Measurements from ENCODE around the gene DNAJC22. TPM values are rescaled to one million over a fixed set of nuclear protein-coding genes. Genes with fewer than 3 reads are reported as not detected.
"Not testable (repeated sequence)": the region's sequence is repeated elsewhere in the genome, so short reads cannot be mapped to it uniquely, and the experiment has no call there.

The DNAJC22 gene
- polyA plus RNA-seq, 1 of the 3 experiments (the other 2 are of a cell fraction), result 4.5 TPM

GRCh38 chr12:49310451-49311000 is 36.2 kb upstream of the DNAJC22 start:
- H3K4me2 ChIP-seq; H3K9ac ChIP-seq; H3K4me3 ChIP-seq (ENCODE audit: low read depth in 2 of 2, low read length in 1 of 2); H4K20me1 ChIP-seq (ENCODE audit: insufficient read depth); DNase-seq; H3F3A ChIP-seq (replicated peaks; ENCODE audit: insufficient read depth); H3K36me3 ChIP-seq (replicated peaks in 1 of 2; ENCODE audit: control insufficient read depth in 1 of 2, insufficient read depth in 2 of 2, low read length in 1 of 2); H3K4me1 ChIP-seq (ENCODE audit: control insufficient read depth in 1 of 2, insufficient read depth in 2 of 2, low read depth in 1 of 2, low read length in 1 of 2); H3K9me2 ChIP-seq; H3K27ac ChIP-seq (ENCODE audit: low read depth in 2 of 2, low read length in 1 of 2); POLR2A ChIA-PET; H3K9me3 ChIP-seq; H2AFZ ChIP-seq (ENCODE audit: low read depth); H3K79me2 ChIP-seq (ENCODE audit: insufficient read depth); H3K27me3 ChIP-seq (ENCODE audit: insufficient read depth); CTCF ChIA-PET: not testable (repeated sequence)
- WGBS (ENCODE audit: low lambda C conversion rate), result 44% methylated on average over 3 of the region's 3 CpGs

- Histone ChIP-seq H2AFZ (ENCODE audit: low read depth) (no peak overlapping the region), H3K9me3 (no peaks in the 10 kb centered on the region), H3K79me2 (ENCODE audit: insufficient read depth) (no peaks in the 10 kb centered on the region), H3K4me3 (ENCODE audit: low read depth in 2 of 2, low read length in 1 of 2) (no peak overlapping the region), H3K9ac (no peak overlapping the region), H3K27ac (ENCODE audit: low read depth in 2 of 2, low read length in 1 of 2) (no peak overlapping the region), H3K9me2 (no peaks in the 10 kb centered on the region), H3K27me3 (ENCODE audit: insufficient read depth) (no peaks in the 10 kb centered on the region), H3F3A (replicated peaks; ENCODE audit: insufficient read depth) (no peaks in the 10 kb centered on the region), H3K36me3 (replicated peaks in 1 of 2; ENCODE audit: control insufficient read depth in 1 of 2, insufficient read depth in 2 of 2, low read length in 1 of 2) (no peaks in the 10 kb centered on the region), H3K4me2 (no peak overlapping the region), H3K4me1 (ENCODE audit: control insufficient read depth in 1 of 2, insufficient read depth in 2 of 2, low read depth in 1 of 2, low read length in 1 of 2) (no peaks in the 10 kb centered on the region), H4K20me1 (ENCODE audit: insufficient read depth) (no peaks in the 10 kb centered on the region)
- POLR2A ChIA-PET, result no interaction called here
- CTCF ChIA-PET, result interaction anchor here (0.7 to 2.2 kb wide), 2 partner anchors 23 to 27 kb away, joined by 3 to 8 read pairs; no protein-coding TSS in a partner anchor
- no peak for TF ChIP-seq REST (IDR thresholded peaks at IDR 0.05; ENCODE audit: low read depth, low read length)
- no peak for TF ChIP-seq POLR2AphosphoS5 (IDR thresholded peaks at IDR 0.05; ENCODE audit: low read depth, low read length)
- TF ChIP-seq GATA2 (CRISPR knock-in tag; IDR thresholded peaks at IDR 0.05), result no peak
- no peak for TF ChIP-seq IRF3 (IDR thresholded peaks at IDR 0.05; ENCODE audit: low read depth, low read length)
- TF ChIP-seq RFX5 (IDR thresholded peaks at IDR 0.05; ENCODE audit: low read length), result no peak
- no peak for TF ChIP-seq MAX (IDR thresholded peaks at IDR 0.05; ENCODE audit: low read depth)
- 83% methylated on average over 1 of the region's 1 CpG for WGBS (ENCODE audit: low lambda C conversion rate)
- DNase-seq, result no peak
These were observed 31.9 kb upstream of the DNAJC22 start for GRCh38 chr12:49314811-49315210.

- H3K9me2 ChIP-seq; H3K9ac ChIP-seq; H3K79me2 ChIP-seq (ENCODE audit: insufficient read depth); H3F3A ChIP-seq (replicated peaks; ENCODE audit: insufficient read depth); H3K27me3 ChIP-seq (ENCODE audit: insufficient read depth); H4K20me1 ChIP-seq (ENCODE audit: insufficient read depth); H2AFZ ChIP-seq (ENCODE audit: low read depth); DNase-seq; H3K9me3 ChIP-seq; H3K27ac ChIP-seq (ENCODE audit: low read depth in 2 of 2, low read length in 1 of 2); H3K4me1 ChIP-seq (ENCODE audit: control insufficient read depth in 1 of 2, insufficient read depth in 2 of 2, low read depth in 1 of 2, low read length in 1 of 2); H3K4me3 ChIP-seq (ENCODE audit: low read depth in 2 of 2, low read length in 1 of 2); H3K4me2 ChIP-seq; POLR2A ChIA-PET; H3K36me3 ChIP-seq (replicated peaks in 1 of 2; ENCODE audit: control insufficient read depth in 1 of 2, insufficient read depth in 2 of 2, low read length in 1 of 2): not testable (repeated sequence)
- CTCF ChIA-PET, result interaction anchor here (0.9 to 1.3 kb wide), 3 partner anchors 14 to 28 kb away, joined by 3 to 5 read pairs (median 4); no protein-coding TSS in a partner anchor
- WGBS (ENCODE audit: low lambda C conversion rate), result 95% methylated on average over 10 of the region's 10 CpGs
These were observed 29.6 kb upstream of the DNAJC22 start for GRCh38 chr12:49317118-49317517.

GRCh38 chr12:49320411-49321103 is 26.1 kb upstream of the DNAJC22 start:
- H2AFZ ChIP-seq (ENCODE audit: low read depth); H3F3A ChIP-seq (replicated peaks; ENCODE audit: insufficient read depth); H3K4me3 ChIP-seq (ENCODE audit: low read depth in 2 of 2, low read length in 1 of 2); H3K4me2 ChIP-seq; H4K20me1 ChIP-seq (ENCODE audit: insufficient read depth); DNase-seq; H3K9me3 ChIP-seq; H3K9me2 ChIP-seq; H3K27ac ChIP-seq (ENCODE audit: low read depth in 2 of 2, low read length in 1 of 2); H3K36me3 ChIP-seq (replicated peaks in 1 of 2; ENCODE audit: control insufficient read depth in 1 of 2, insufficient read depth in 2 of 2, low read length in 1 of 2); H3K27me3 ChIP-seq (ENCODE audit: insufficient read depth); H3K9ac ChIP-seq; POLR2A ChIA-PET: not testable (repeated sequence)
- 90% methylated on average over 9 of the region's 9 CpGs for WGBS (ENCODE audit: low lambda C conversion rate)
- CTCF ChIA-PET, result interaction anchor here (0.8 to 1.7 kb wide), 4 partner anchors 16 to 31 kb away, joined by 3 to 5 read pairs (median 4); no protein-coding TSS in a partner anchor
- Histone ChIP-seq H3K4me1 (ENCODE audit: control insufficient read depth in 1 of 2, insufficient read depth in 2 of 2, low read depth in 1 of 2, low read length in 1 of 2) (peaks cover 0 to 14% of the 10 kb centered on the region in 2 experiments; a peak in 1 of 4 replicates), H3K79me2 (ENCODE audit: insufficient read depth) (peaks cover 19% of the 10 kb centered on the region)

Measured in SK-N-SH (cell line).